PC-3 (cell line): Measurements from ENCODE around the gene MARCHF3. TPM values are rescaled to one million over a fixed set of nuclear protein-coding genes. Genes with fewer than 3 reads are reported as not detected.
A peak's percentile ranks its signal among the peaks of the same experiment; 100 is the strongest.

ENCODE experiments used
- ATAC-seq: fragments of 200-7000 bp; cut with Tn5 transposase; 2 replicates; pipeline ENCODE4 v1.9.1; 2020; ENCODE audit warnings: mild to moderate bottlenecking, moderate library complexity
- BruUV-seq: library from RNA; stranded (reverse); fragments of 400-500 nt; replicated peaks from 2 replicates; lab custom pipeline; 2021; lab: Mats Ljungman, UMichigan
- CTCF ChIA-PET: fragments of 300-600 bp; sonication (Branson Sonifier 250); formaldehyde crosslinking; loops from one replicate; lab custom pipeline; 2022; ENCODE audit warnings: antibody characterized with exemption; lab: Charles Lee
- POLR2A ChIA-PET: fragments of 300-600 bp; sonication (Branson Sonifier 250); formaldehyde crosslinking; loops from one replicate; lab custom pipeline; 2022; ENCODE audit warnings: antibody characterized with exemption; ENCODE audit not compliant: unreplicated experiment; lab: Charles Lee
- DNase-seq: peaks from one replicate; pipeline ENCODE4 v3.0.0-alpha.2; 2015
- H2AFZ ChIP-seq: fragments of 300-600 bp; sonication (generic); 2 replicates; pipeline ENCODE4 v1.6.0; 2016; ENCODE audit warnings: antibody characterized with exemption, low read length
- H3F3A ChIP-seq: fragments of 300-600 bp; sonication (generic); one replicate; pipeline ENCODE4 v1.6.0; 2017; ENCODE audit warnings: antibody characterized with exemption, low read length, control low read depth, mild to moderate bottlenecking; ENCODE audit not compliant: unreplicated experiment
- H3K27ac ChIP-seq: fragments of 300-600 bp; sonication (generic); 2 replicates; pipeline ENCODE4 v1.5.1; 2016; ENCODE audit warnings: mild to moderate bottlenecking, low read length
- H3K27me3 ChIP-seq: fragments of 300-600 bp; sonication (generic); 2 replicates; pipeline ENCODE4 v1.6.1; 2016; ENCODE audit warnings: low read length, mixed read lengths
- H3K36me3 ChIP-seq: fragments of 300-600 bp; sonication (generic); 2 replicates; pipeline ENCODE4 v1.6.1; 2016; ENCODE audit warnings: low read depth, mixed run types, low read length, mixed read lengths
- H3K4me1 ChIP-seq: fragments of 300-600 bp; sonication (generic); 2 replicates; pipeline ENCODE4 v1.5.1; 2016; ENCODE audit warnings: low read length; ENCODE audit not compliant: insufficient read depth
- H3K4me2 ChIP-seq: fragments of 300-600 bp; sonication (generic); 2 replicates; pipeline ENCODE4 v1.6.0; 2016; ENCODE audit warnings: low read length
- H3K4me3 ChIP-seq: fragments of 300-600 bp; sonication (generic); 2 replicates; pipeline ENCODE4 v1.5.1; 2016; ENCODE audit warnings: mild to moderate bottlenecking, low read length, mixed read lengths
- H3K79me2 ChIP-seq: fragments of 300-600 bp; sonication (generic); 2 replicates; pipeline ENCODE4 v1.6.1; 2017; ENCODE audit warnings: low read length, mixed read lengths
- H3K9ac ChIP-seq: fragments of 300-600 bp; sonication (generic); 2 replicates; pipeline ENCODE4 v1.6.0; 2016; ENCODE audit warnings: mild to moderate bottlenecking, low read length
- H3K9me2 ChIP-seq: fragments of 300-600 bp; sonication (generic); replicated peaks from 2 replicates; pipeline ENCODE4 v1.6.1; 2016; ENCODE audit warnings: mixed run types, low read length, mixed read lengths
- H3K9me3 ChIP-seq: fragments of 300-600 bp; sonication (generic); 2 replicates; pipeline ENCODE4 v1.6.1; 2016; ENCODE audit warnings: low read length, mixed read lengths
- H4K20me1 ChIP-seq: fragments of 300-600 bp; sonication (generic); 2 replicates; pipeline ENCODE4 v1.6.1; 2016; ENCODE audit warnings: low read length, mixed read lengths
- EZH2 ChIP-seq: fragments of 300-600 bp; sonication (generic); IDR thresholded peaks from one replicate; pipeline ENCODE4 v1.6.1; 2017; ENCODE audit warnings: antibody characterized with exemption, mild to moderate bottlenecking, low read length; ENCODE audit not compliant: unreplicated experiment
- EZH2phosphoT487 ChIP-seq: fragments of 300-600 bp; sonication (generic); IDR thresholded peaks from 2 replicates; pipeline ENCODE4 v1.6.1; 2018; ENCODE audit warnings: mild to moderate bottlenecking, antibody characterized with exemption, low read length, borderline replicate concordance
- intact Hi-C: fragments of 100-400 bp; cut with micrococcal nuclease; formaldehyde crosslinking; loops from 2 replicates; pipeline ENCODE4 v1.9.0; 2023
- total RNA-seq: library from RNA; depleted of rRNA; stranded (reverse); fragments of >200 nt; gene quantifications from 2 replicates; pipeline ENCODE4 v1.2.3, GENCODE V29; 2014
- TF ChIP-seq, protein P1 (sequence below): fragments of 300-600 bp; sonication (generic); conservative IDR thresholded peaks from 2 replicates; pipeline ENCODE4 v1.5.1; 2017; ENCODE audit warnings: antibody characterized with exemption, low read depth, mild to moderate bottlenecking, low read length

MARCHF3 gene
- total RNA-seq, 1 experiment from 2014 or later = 2.5 TPM

DNA sequence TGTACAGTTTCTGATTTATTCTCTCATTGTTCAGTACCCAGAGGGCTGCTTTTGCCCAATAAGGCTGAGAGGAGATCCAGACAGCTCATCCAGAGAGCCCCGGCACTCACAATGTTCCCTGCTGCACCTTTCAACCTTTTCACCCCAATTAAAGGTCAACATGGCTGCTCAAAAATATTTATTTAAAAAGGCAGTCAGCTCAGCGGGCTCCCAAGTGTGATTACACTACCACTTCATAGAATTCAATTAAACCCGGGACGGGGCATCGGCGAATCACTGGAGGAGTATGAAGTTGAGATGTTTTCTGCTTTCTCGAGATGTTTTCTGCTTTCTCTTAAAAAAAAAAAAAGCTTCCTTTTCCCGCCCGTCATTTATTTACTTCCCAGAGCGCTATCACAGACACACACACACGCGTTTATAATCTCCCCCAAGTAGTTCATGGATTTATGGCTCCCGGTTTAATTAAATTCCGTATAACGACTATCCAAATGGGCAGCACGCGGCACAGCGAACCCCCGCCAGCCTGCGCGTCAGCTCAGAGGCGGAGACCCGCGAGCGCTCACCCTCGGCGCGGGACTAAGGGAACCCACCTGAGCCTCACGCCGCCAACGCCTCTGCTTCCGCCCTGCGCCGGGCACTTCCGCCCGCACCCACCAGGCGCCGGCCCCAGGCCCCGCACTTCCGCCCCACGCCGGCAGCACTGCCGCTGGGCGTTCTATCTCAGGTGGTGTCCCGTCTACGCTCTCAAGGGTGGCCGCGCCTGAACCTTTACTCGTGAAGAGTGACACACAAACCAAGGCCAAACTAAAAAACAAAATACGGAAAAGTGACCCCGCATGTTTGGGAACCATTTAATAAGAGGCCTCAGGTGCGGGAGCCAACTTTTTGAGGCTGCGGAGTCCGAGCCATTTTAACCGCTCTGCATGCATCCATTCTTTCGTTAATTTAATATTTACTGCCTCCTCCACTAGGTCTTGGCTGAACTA lies 42.8 kb upstream of the MARCHF3 start, which contains the start of gene C5orf63:
Gene C5orf63 (minus strand): TSS at position 642 of the 986 bp plus-strand sequence. CDS start 14,507 bp downstream, outside the sequence.
- TF ChIP-seq, protein P1, sequence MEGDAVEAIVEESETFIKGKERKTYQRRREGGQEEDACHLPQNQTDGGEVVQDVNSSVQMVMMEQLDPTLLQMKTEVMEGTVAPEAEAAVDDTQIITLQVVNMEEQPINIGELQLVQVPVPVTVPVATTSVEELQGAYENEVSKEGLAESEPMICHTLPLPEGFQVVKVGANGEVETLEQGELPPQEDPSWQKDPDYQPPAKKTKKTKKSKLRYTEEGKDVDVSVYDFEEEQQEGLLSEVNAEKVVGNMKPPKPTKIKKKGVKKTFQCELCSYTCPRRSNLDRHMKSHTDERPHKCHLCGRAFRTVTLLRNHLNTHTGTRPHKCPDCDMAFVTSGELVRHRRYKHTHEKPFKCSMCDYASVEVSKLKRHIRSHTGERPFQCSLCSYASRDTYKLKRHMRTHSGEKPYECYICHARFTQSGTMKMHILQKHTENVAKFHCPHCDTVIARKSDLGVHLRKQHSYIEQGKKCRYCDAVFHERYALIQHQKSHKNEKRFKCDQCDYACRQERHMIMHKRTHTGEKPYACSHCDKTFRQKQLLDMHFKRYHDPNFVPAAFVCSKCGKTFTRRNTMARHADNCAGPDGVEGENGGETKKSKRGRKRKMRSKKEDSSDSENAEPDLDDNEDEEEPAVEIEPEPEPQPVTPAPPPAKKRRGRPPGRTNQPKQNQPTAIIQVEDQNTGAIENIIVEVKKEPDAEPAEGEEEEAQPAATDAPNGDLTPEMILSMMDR = no peak
- TF ChIP-seq EZH2 = no peak
- TF ChIP-seq EZH2phosphoT487 = no peak
- H3K9ac ChIP-seq = peak within 1 kb of the TSS; percentile 66
- no peaks in the 10 kb centered on the region for H3K9me2 ChIP-seq
- no peaks in the 10 kb centered on the region for H3K27me3 ChIP-seq
- no peak within 1 kb of the TSS for H3K27ac ChIP-seq
- peak within 1 kb of the TSS; percentile 73 for H3K4me3 ChIP-seq
- H4K20me1 ChIP-seq = no peaks in the 10 kb centered on the region
- H2AFZ ChIP-seq = peak within 1 kb of the TSS; percentile 93
- DNase-seq (peak; percentile 59), ATAC-seq (peak; percentile 90)
- CTCF ChIA-PET = no interaction called here
- no peaks in the 10 kb centered on the region; the same call in 1 of the 2 replicates for H3K4me1 ChIP-seq
- POLR2A ChIA-PET = no interaction called here
- H3K4me2 ChIP-seq = peak within 1 kb of the TSS; percentile 70
- no peaks in the 10 kb centered on the region for H3K9me3 ChIP-seq
- intact Hi-C loops = loop anchor here (2.0 kb wide), 1 partner anchor 32 kb away; no protein-coding TSS in a partner anchor
- TSS peak; percentile 81 for BruUV-seq
- no peaks in the 10 kb centered on the region for H3K79me2 ChIP-seq
- no peaks in the 10 kb centered on the region for H3F3A ChIP-seq
- H3K36me3 ChIP-seq = no peaks in the 10 kb centered on the region

DNA sequence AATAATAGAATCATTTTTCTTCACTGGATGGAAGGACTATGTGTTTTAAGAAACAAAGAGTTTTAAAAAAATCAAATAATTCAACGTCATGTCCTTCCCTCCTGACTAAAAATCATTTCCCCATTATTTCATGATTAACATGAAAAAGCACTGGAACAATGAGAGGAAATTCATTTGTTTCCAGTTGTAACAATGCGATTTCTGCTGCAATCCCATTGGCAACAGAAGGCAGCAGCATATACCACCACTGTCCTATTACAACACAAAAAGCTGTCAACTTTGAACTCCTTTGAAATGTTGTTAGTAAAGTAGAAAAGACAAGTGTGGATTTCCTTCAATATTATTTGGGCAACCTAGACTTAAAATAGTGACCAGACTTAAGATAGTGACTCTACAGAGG lies 39.9 kb upstream of the MARCHF3 start:
- TF ChIP-seq, protein P1 = no peak
- TF ChIP-seq EZH2phosphoT487 (no peak), EZH2 (no peak)
- Histone ChIP-seq H3K4me3 (no peak overlapping the region), H3K27ac (no peak overlapping the region), H3F3A (no peaks in the 10 kb centered on the region), H3K9ac (no peak overlapping the region), H4K20me1 (no peaks in the 10 kb centered on the region), H3K9me2 (no peaks in the 10 kb centered on the region), H3K4me1 (no peaks in the 10 kb centered on the region), H2AFZ (no peak overlapping the region), H3K79me2 (no peaks in the 10 kb centered on the region), H3K36me3 (no peaks in the 10 kb centered on the region), H3K27me3 (no peaks in the 10 kb centered on the region), H3K9me3 (no peaks in the 10 kb centered on the region), H3K4me2 (no peak overlapping the region)
- no peak for DNase-seq
- POLR2A ChIA-PET = no interaction called here
- BruUV-seq = no TSS peak
- intact Hi-C loops = no loop called here
- CTCF ChIA-PET = no interaction called here
- no peak for ATAC-seq
